Osteocyte (in vitro differentiated cells): ENCODE measurements around the gene ZNF469. TPM values are rescaled to one million over a fixed set of nuclear protein-coding genes. Genes with fewer than 3 reads are reported as not detected.

ENCODE experiments used
- DNase-seq: peaks from one replicate; pipeline ENCODE4 v3.0.0; 2021; ENCODE audit warnings: mixed read lengths; ENCODE audit not compliant: unreplicated experiment; ENCODE audit errors: extremely low spot score
- H3K27ac Mint-ChIP-seq: one replicate; pipeline ENCODE4 v1.8.0; 2021; ENCODE audit warnings: mild to moderate bottlenecking, mixed read lengths; ENCODE audit not compliant: unreplicated experiment
- H3K27me3 Mint-ChIP-seq: one replicate; pipeline ENCODE4 v1.8.0; 2021; ENCODE audit warnings: mixed read lengths; ENCODE audit not compliant: unreplicated experiment
- H3K36me3 Mint-ChIP-seq: one replicate; pipeline ENCODE4 v1.8.0; 2021; ENCODE audit warnings: mixed read lengths; ENCODE audit not compliant: unreplicated experiment
- H3K4me1 Mint-ChIP-seq: one replicate; pipeline ENCODE4 v1.8.0; 2021; ENCODE audit warnings: mixed read lengths; ENCODE audit not compliant: unreplicated experiment
- H3K4me3 Mint-ChIP-seq: one replicate; pipeline ENCODE4 v1.8.0; 2021; ENCODE audit warnings: mild to moderate bottlenecking, moderate library complexity, mixed read lengths; ENCODE audit not compliant: unreplicated experiment
- H3K9me3 Mint-ChIP-seq: one replicate; pipeline ENCODE4 v1.8.0; 2021; ENCODE audit warnings: mixed read lengths; ENCODE audit not compliant: unreplicated experiment
- CTCF ChIP-seq: fragments of 200-600 bp; sonication (generic); IDR thresholded peaks from 2 replicates; pipeline ENCODE4 v1.5.0; 2021; ENCODE audit warnings: antibody characterized with exemption, mild to moderate bottlenecking, moderate library complexity
- total RNA-seq: library from RNA; stranded (reverse); gene quantifications from 2 replicates; pipeline ENCODE4 v1.2.1, GENCODE V29; 2021

The ZNF469 gene
- total RNA-seq, 1 donor from 2014 or later = 4.1 TPM

- no peaks in the 10 kb centered on the region for H3K36me3 Mint-ChIP-seq
- no peaks in the 10 kb centered on the region for H3K9me3 Mint-ChIP-seq
- H3K4me3 Mint-ChIP-seq = no peak overlapping the region
- no peak overlapping the region for H3K27ac Mint-ChIP-seq
- no peak for TF ChIP-seq CTCF
- DNase-seq = no peak
- no peaks in the 10 kb centered on the region for H3K27me3 Mint-ChIP-seq
- H3K4me1 Mint-ChIP-seq = peaks cover 2% of the 10 kb centered on the region
Observed at GRCh38 chr16:88431651-88432050, 48.9 kb downstream of the ZNF469 start.

DNA sequence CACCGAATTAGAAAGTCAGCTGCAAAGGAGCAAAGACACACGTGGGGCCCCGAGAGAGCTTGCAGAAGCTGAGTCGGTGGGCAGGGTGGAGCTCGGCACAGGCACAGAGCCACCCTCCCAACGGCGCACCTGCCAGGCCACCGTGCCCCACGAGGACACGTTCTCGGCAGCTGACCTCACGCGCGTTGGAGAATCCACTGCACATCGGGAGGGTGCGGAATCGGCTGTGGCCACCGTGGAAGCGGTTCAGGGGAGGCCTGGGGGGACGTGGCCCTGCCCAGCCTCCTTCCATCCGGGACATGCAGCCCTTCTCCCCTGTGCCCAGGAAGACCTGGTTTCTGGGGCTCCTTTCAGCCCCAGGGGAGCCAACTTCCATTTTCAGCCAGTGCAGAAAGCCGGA, 49.4 kb downstream of the ZNF469 start:
- Mint-ChIP-seq H3K27me3 (no peaks in the 10 kb centered on the region), H3K36me3 (no peaks in the 10 kb centered on the region), H3K4me3 (no peak overlapping the region), H3K27ac (no peak overlapping the region), H3K9me3 (no peaks in the 10 kb centered on the region), H3K4me1 (peaks cover 2% of the 10 kb centered on the region)
- no peak for TF ChIP-seq CTCF
- no peak for DNase-seq

Other genes with a start within 250 kb of the ZNF469 start
- 5.6 and 5.7 TPM in 2 replicates for gene ZFPM1, start 70.3 kb downstream of the ZNF469 start, total RNA-seq
- 49.8 and 50.2 TPM in 2 replicates for gene ZC3H18, start 187.4 kb downstream of the ZNF469 start, total RNA-seq